Left ventricle myocardium superior (tissue), 1 donor: ENCODE data around the gene ATF6B. TPM values are rescaled to one million over a fixed set of nuclear protein-coding genes. Genes with fewer than 3 reads are reported as not detected.

Source experiments
- ATAC-seq: fragments of 200-7000 bp; cut with Tn5 transposase; one replicate; pipeline ENCODE4 v1.9.1; 2020; ENCODE audit warnings: mild to moderate bottlenecking, moderate library complexity
- DNase-seq: peaks from one replicate; pipeline ENCODE4 v3.0.0-alpha.2; 2020
- intact Hi-C: fragments of 100-400 bp; cut with micrococcal nuclease; formaldehyde crosslinking; loops from one replicate; pipeline ENCODE4 v1.11.0; 2022
- long read RNA-seq: library from polyadenylated mRNA; unstranded; transcript quantifications from one replicate; pipeline ENCODE4 v2.0.0, GENCODE V29; 2021
- total RNA-seq: library from RNA; stranded (reverse); fragmentation: NEBNext Ultra II Directional; extraction: Animal tissue kit (Norgen Biotek cat#: 25700); gene quantifications from one replicate; pipeline ENCODE4 v1.2.1, GENCODE V29; 2021
- donor health status: DM: no; HTN: yes; CAD: no; lungs with severe emphysema.

Gene ATF6B
- total RNA-seq, result 26.8 TPM
- long read RNA-seq, partial matches to known transcripts, result 2 of 6 reads
- long read RNA-seq, other reads (novel, unspliced or antisense), result 1 of 6 reads

DNA sequence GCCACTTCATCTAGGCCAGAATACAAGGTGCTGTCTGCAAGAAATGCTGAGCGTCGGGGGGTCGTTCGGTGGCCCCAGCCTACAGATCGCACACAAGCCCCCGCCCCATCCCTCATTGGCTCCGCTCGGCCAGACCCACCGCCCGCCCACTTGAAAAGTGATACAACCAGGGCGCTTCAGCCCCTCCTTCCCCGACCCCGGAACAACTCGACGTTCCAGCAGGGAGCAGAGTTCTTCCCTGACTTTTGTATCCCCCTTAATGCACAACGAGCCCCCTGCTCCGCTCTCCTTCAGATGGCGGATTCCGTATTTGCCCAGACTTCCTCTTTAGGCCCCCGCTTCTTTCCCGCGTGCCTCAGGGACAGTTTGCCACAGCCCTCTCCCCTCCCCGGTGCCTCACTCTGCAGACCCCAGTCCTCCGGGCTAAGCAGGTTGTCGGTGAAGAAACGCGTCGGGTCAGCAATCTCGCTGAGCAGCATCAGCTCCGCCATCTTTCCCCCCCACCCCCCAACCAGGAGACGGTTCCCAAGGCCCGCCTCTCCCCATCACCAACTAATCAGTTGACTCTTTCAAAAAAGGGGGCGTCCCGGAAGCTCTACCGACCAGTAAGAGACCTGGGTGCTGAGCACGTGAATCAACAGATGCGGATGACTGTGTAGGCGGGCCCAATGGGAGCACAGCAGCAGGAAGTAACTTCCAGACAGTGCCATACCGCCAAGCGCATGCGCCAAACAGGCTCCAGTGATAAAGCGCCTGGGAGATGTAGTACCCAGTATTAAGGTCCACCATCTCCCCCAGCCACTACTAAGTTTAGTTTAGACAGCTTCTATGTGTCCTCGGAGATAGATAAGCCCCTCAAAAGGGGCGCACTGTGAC is at the start of gene ATF6B:
TSS of gene ATF6B (minus strand) at position 530 of the 876 bp plus-strand sequence. CDS start at position 491, 39 bp downstream.
- ATAC-seq (peak; percentile 93), DNase-seq (peak; percentile 97)
- intact Hi-C loops, result loop anchor here (10.0 kb wide), 1 partner anchor 47 kb away; the partner anchor contains the start of genes AGPAT1 and RNF5

DNA sequence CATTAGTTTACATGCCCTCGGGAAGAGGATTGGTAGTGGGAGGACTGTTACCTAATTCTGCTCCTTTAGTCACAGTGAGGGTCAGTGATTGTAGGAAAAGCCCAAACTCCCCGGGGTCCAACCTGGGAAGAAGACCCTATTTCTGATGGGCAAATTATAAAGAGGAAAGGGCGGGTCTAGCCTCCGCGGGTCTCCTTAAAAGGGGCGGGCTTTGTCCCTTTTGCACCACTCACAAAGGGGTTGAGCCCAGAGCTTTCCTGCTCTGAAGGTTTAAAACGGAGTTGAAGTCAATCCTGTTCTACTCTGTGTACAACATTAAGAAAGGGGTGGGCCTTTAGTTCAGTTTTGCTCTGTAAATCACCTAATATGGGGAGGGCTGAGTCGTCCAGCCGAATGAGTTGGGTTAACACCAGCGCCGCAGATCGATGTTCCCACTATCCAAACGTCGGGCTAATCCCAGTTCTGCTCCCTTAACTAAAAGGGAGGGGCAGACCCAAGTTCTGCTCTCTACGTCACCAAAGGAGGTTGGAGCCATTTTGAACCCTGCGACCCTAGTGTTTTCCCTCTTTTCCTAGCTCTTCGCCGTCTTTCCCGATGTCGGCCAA is 49.2 kb upstream of the ATF6B start:
- ATAC-seq, result peak; percentile 19
- intact Hi-C loops, result loop anchor here (10.0 kb wide), 1 partner anchor 52 kb away; the partner anchor contains the start of gene ATF6B
- DNase-seq, result no peak

DNA sequence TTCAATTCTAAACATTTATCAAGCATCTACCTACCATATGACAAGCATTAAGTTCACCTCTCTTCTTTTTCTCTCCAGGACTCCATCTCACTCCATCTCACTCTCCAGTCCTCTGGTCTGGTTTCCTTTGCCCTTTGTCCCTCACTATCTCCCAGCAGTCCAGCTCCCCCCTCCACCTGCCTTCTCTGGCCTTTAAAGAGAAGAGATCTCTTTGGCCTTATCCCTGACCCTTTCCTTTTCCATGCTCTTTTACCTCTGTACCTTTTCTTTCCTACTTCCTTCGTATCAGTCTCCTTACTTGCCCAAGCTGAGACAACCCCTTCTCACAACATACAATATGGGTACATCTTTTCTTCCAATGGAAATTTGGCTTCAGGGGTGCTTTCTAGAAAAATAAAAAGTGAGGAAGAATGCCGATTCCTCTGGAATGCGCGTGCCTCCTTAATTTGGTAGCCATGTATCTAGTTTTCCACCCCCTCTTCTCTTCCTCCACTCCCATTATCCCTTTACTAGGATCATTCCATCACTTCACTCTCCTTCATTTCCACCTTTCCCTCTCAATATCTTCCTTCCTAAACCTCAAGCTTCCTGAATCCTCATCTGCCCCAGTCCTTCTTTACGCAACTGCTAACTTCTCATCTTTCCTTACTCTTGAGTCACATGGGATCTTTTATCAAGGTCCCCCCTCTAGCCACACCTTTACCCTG is 48.6 kb upstream of the ATF6B start:
- ATAC-seq (no peak), DNase-seq (no peak)
- intact Hi-C loops, result loop anchor here (10.0 kb wide), 1 partner anchor 52 kb away; the partner anchor contains the start of gene ATF6B

DNA sequence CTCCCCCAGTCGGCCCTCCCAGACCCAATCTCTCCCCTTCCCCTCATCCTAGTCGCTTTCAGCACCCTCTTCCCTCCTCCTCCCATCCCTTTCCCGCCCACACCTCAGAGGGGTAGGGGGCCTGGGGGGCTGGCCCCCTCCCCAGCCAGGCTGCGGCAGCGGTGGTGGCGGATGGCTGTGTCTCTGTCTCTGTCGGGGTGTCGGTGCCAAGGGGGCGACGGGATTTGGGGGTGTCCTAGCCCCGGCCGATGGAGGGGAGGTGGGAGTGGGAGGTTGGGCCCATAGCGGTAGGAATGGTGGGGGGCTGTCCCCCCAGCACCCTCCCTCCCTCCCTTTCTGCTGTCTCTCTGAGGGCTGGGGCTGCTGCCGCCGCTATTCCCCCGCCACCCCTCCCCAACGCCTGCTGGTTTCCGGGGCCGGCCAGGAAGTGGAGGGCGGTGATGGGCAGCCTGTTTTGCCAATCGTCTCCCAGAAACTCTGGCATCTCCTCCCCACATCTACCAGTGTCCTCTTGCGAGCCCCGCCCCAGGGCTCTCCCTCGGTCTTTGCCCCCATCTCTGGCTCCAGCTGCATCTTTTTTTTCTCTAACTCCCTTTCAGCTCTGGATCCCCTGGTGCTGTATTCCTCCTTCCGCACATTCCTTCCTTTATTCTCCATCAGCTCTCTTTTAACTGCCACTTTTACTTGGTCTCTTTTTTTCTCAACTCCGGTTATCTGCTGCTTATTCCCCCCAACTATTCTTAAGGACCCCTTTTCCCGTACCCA is 47.8 kb upstream of the ATF6B start, which contains the start of gene AGPAT1:
TSS of gene AGPAT1 (minus strand) at position 374 of the 765 bp plus-strand sequence. CDS start 4,588 bp downstream, outside the sequence.
- DNase-seq, result peak; percentile 98
- intact Hi-C loops, result loop anchor here (10.0 kb wide), 1 partner anchor 51 kb away; the partner anchor contains the start of gene ATF6B
- peak; percentile 68 for ATAC-seq

DNA sequence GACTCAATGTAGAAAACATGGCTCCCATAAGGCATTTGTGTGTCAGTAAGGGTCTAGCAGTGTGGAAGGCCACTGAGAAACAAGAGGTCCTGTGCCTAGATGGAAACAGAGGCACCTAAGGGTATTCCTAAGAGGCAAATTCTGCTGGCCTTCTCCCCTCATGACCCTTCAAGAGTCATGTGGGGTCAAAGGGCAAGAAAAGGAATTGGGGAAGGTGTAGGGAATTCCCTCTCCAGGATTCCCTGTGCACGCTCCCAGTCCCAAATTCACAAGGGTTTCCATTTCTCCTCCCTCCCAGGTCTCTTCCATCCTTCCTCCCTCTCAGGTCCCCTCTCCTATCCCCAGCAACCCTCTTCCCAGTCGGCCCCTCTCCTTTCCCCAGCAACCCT is 47.3 kb upstream of the ATF6B start:
- intact Hi-C loops, result loop anchor here (10.0 kb wide), 1 partner anchor 51 kb away; the partner anchor contains the start of gene ATF6B

DNA sequence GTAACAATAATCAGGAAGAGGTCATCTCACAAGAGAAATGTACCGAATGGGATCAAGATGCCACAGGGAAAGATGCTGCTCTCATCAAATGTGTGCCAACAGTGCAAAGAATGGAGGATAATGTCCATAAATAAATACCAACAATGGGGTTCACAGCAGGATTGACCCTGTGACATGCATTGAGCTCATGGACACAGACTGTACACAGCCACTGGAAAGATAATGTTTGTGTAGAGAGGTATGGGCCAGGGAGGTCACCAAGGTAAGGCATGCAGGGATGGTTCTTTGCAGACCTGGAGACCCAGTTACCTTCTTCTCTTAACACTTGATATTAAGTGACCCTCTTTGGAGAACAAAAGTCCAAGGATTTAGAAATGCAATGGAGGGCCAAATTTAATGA is 46.4 kb upstream of the ATF6B start:
- intact Hi-C loops, result loop anchor here (10.0 kb wide), 1 partner anchor 50 kb away; the partner anchor contains the start of gene ATF6B
- ATAC-seq, result no peak

More for the DNA sequence above, 47.3 kb upstream of the ATF6B start:
- DNase-seq, result no peak
- no peak for ATAC-seq

DNA sequence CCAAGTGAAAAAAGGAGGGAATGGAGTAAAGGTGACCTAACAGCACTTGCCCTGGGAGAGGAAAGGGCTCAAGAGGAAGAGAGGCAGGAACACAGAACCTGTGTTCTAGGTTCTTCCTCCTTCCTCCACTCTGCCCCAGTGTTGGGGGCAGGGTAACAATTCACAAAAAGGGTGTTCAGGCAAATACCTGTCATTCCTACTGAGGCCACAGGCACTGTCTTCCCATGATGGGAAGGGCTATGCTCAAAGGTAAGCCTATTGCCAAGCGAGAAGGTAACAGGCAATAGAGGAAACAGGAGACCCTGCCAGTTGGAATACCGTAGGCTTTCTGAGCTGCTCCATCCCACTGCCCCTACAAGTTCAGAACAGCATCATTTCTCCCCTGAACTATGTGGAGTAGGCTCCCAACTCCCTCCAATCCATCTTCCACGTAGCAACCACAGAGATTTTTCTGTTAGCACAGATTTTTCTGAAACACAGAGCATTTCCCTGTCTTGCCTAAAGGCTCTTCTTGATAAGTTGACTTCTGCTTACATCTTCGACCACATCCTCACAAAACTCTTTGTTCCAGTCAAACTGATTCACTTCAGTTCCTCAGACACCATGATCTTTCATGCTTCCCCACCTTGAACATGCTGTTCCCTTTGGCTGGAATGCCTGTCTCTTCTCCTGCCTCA is 45.1 kb upstream of the ATF6B start:
- ATAC-seq (no peak), DNase-seq (no peak)
- intact Hi-C loops, result loop anchor here (10.0 kb wide), 1 partner anchor 48 kb away; the partner anchor contains the start of gene ATF6B

More for the DNA sequence above, 46.4 kb upstream of the ATF6B start:
- DNase-seq, result no peak

DNA sequence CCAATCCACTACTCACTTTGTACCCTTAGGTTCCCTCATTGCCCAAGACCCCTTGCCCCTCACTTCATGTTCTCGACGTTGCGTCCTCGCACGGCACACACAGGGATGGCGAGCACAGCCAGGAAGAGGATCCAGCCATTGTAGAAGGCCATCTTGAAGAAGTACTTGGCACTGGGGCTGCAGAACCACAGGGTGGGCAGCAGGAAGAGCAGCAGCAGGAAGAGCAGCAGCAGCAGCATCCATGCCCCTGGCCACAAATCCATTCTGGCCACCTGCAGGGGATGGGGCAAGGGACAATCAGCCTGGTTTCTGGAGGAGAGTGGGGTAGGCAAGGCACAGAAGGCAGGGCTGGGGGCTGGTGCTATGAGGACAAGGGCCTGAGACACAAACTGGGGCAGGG is 43.2 kb upstream of the ATF6B start:
- ATAC-seq (no peak), DNase-seq (no peak)
- intact Hi-C loops, result loop anchor here (10.0 kb wide), 1 partner anchor 46 kb away; the partner anchor contains the start of gene ATF6B

DNA sequence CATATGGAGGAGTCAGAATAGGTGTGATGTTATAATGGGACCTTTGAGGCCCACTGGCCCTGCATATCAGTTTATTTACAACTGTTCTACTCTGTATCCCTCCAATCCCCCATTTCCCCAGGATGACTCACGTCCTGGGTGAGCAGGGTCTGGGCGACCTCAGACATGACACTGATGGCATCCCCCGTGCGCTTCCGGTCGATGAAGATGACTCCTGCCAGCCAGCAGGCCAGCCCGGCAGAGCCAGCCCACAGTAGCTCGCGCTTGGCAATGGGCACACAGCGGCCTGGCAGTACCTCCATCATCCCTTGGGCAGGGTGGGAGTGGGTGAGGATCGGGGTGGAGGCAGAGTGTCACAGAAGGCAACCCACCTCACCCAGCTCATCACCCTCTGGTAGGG is 42.2 kb upstream of the ATF6B start:
- ATAC-seq (no peak), DNase-seq (no peak)
- intact Hi-C loops, result loop anchor here (10.0 kb wide), 1 partner anchor 45 kb away; the partner anchor contains the start of gene ATF6B

DNA sequence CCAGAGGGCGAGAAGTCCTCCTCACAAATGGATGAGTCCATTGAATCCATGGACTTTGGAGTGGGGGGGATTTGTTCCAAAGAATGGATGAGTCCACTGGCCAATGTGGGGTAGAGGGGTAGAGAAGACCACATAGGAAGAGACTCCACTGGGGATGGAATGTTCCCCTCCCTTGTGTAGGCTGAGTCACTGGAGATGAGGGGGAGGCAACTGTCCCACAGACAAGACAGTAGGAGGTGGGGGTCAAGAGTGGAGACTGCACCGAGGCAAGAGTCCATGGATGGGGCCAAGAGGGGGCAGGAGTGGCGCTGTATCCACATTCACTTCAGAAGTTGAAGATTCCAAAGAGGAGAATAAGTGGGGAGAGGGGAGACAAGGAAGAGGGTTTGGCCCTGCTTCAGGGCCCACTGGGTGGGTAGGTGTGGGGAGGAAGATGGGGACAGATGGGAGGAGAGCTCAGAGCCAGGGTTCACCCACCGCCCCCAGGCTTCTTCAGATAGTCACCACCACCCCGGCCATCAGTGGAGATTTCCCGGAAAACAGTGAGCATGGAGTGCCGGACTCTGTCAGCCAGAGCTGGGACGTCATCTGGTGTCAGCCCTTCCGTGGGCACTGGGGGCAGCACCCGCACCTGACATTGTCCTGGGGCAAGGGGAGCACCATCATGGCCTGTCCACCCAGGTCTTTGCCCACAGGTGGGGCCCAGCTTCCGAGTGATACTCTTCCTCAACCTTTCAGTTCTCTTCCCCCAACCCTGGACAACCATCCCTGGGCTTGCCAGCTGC is 41.0 kb upstream of the ATF6B start:
- no peak for DNase-seq
- intact Hi-C loops, result no loop called here
- ATAC-seq, result no peak

DNA sequence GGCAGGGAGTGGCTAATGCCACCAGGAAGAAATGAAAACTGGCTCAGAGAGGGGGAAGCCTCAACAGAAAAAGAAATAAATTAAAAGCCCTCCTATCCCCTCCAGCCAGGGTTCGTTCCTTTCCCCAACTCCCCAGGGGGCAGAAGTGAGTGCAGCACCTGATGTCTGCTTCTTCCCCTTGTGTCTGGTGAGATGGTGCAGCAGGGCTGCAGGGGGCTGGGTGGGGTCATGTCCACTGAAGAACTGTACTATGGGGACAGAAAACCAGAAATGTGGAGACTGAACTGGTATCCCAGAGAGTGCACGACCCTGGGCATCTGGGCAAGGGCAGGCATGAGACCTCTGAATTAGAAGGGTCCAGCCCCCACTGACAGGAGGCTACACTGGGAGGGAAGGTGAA is 40.3 kb upstream of the ATF6B start:
- ATAC-seq, result no peak
- DNase-seq, result no peak
- intact Hi-C loops, result no loop called here

DNA sequence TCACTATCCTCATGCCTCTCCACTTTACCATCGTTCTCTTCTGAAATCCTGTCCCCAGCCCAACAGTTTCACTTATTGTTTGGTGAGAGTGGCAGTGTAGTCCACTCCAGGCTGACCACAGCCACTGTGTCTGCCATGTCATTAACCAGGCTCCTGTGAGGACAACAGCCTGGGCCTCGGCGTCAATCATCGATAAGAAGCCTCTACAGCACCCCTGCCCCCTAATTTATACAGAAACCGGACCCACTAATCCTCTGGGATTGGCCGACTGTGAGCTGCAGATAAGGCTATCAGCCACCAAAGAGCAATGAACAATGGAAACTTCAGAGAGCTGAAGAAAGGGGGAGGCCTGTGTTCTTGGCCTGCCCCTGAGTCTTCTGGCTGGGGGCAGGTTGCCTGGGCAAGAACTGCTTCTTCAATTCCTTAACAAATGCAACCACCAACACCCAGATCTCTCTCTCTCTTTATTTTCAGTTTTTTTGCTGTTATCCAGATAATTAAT is 39.8 kb upstream of the ATF6B start:
- no peak for ATAC-seq
- no peak for DNase-seq
- intact Hi-C loops, result no loop called here

DNA sequence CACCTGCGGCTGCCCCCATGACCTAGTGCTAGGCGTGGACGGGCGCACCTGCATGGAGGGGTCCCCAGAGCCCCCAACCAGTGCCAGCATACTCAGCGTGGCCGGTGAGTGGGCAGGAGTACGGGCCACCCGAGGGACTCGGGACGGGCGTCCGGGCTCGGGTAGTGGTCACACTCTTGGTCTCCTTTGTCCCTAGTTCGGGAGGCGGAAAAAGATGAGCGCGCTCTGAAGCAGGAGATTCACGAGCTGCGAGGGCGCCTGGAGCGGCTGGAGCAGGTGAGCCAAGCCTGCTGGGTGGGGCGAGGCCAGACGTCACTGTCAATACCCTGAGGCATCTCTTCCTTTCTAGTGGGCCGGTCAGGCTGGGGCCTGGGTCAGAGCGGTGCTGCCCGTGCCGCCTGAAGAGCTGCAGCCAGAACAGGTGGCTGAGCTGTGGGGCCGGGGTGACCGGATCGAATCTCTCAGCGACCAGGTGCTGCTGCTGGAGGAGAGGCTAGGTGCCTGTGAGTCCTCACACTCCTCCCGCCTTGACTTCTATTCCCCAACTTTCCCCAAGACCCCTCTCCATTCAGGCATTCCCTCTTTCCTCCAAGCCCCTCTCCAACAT is 39.2 kb upstream of the ATF6B start:
- intact Hi-C loops, result no loop called here
- DNase-seq (no peak), ATAC-seq (no peak)

DNA sequence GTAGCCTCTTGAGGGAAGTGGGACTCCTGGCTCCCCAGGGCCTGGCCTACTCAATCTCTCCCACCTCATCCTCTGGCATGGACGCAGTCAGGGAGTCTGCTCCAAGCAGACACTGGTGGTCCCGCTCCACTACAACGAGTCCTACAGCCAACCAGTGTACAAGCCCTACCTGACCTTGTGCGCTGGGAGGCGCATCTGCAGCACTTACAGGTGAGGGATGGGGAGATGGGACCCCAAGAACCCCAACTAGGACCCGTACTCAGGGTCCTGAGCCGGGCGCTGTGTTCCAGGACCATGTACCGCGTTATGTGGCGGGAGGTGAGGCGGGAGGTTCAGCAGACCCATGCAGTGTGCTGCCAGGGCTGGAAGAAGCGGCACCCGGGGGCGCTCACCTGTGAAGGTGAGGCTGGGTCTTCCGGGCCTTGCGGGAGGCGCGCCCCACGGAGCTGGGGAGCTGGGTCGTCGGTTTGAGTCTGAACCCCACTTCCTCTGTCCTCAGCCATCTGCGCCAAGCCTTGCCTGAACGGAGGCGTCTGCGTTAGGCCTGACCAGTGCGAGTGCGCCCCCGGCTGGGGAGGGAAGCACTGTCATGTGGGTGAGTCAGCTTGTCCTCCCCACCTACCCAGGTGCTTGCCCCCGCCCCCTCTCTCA is 38.5 kb upstream of the ATF6B start:
- intact Hi-C loops, result no loop called here
- no peak for DNase-seq
- no peak for ATAC-seq

DNA sequence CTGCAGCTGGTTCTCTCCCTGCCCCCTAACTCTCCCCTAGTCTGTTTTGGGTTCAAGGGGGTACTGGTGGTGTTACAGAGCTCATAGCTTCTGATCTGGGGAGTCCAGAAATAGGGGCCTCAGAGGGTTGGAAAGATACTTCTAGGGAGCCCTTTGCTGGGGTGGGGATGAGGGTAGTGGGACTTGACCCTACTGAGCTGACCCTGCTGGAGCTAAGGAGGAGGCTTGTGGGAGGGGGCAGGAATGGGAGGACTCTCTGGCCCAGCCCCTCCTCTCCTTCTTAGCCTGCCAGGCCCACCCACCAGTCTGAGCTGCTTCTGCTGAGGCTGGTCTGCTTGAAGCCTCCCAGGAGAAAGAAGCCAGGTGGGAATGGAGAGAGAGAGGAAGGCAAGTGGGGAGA is 36.2 kb upstream of the ATF6B start, which contains the start of gene EGFL8:
TSS of gene EGFL8 (plus strand) at position 301 of the 400 bp plus-strand sequence. CDS start 1,571 bp downstream, outside the sequence.
- intact Hi-C loops, result no loop called here
- DNase-seq (no peak), ATAC-seq (no peak)
